Measurements from ENCODE around the gene EID3. TPM values are rescaled to one million over a fixed set of nuclear protein-coding genes. Genes with fewer than 3 reads are reported as not detected.

The EID3 gene
- total RNA-seq, 1 experiment from 2014 or later = 3.0 TPM

Other genes starting within 250 kb of the EID3 start
- 4.9 TPM for gene HCFC2, start 239.2 kb upstream of the EID3 start, total RNA-seq (2021; ENCODE audit: unreplicated experiment)
- gene NFYB, start 165.5 kb upstream of the EID3 start, total RNA-seq (2021; ENCODE audit: unreplicated experiment) = 22.4 TPM
- 327 TPM for gene TXNRD1, start 88.0 kb upstream of the EID3 start, total RNA-seq (2021; ENCODE audit: unreplicated experiment)
- gene CHST11, start 153.2 kb downstream of the EID3 start, total RNA-seq (2021; ENCODE audit: unreplicated experiment) = 10.1 TPM